WERI-Rb-1 (cell line): ENCODE data around the gene ZNF778.

Source experiments
- DNase-seq: peaks from one replicate; pipeline ENCODE4 v3.0.0-alpha.2; 2020
- H3K27ac ChIP-seq: fragments of 250-450 bp; sonication (Bioruptor Pico); 2 replicates; pipeline ENCODE4 v1.5.1; 2020; ENCODE audit warnings: mild to moderate bottlenecking, moderate library complexity
- H3K27me3 ChIP-seq: fragments of 250-450 bp; sonication (Bioruptor Pico); 2 replicates; pipeline ENCODE4 v1.5.1; 2021; ENCODE audit warnings: mild to moderate bottlenecking, low read depth, moderate library complexity; ENCODE audit not compliant: insufficient read depth, severe bottlenecking
- H3K36me3 ChIP-seq: fragments of 250-450 bp; sonication (Bioruptor Pico); 2 replicates; pipeline ENCODE4 v1.5.1; 2020; ENCODE audit warnings: mild to moderate bottlenecking, moderate library complexity
- H3K4me3 ChIP-seq: 2 replicates; pipeline ENCODE4 v1.5.1; 2011; ENCODE audit warnings: low read depth, mild to moderate bottlenecking, control low read depth, low read length
- H3K9me3 ChIP-seq: fragments of 250-450 bp; sonication (Bioruptor Pico); 2 replicates; pipeline ENCODE4 v1.5.1; 2021; ENCODE audit warnings: mild to moderate bottlenecking, moderate library complexity; ENCODE audit not compliant: severe bottlenecking
- CTCF ChIP-seq: IDR thresholded peaks from 2 replicates; pipeline ENCODE4 v1.5.1; 2011; ENCODE audit warnings: low read depth, mild to moderate bottlenecking, control low read depth, inconsistent platforms, low read length

ZNF778 gene

GRCh38 chr16:89224665-89225064, 7.2 kb downstream of the ZNF778 start:
- Histone ChIP-seq H3K27me3 (no peaks in the 10 kb centered on the region), H3K4me3 (no peak overlapping the region), H3K27ac (no peak overlapping the region), H3K9me3 (no peaks in the 10 kb centered on the region), H3K36me3 (peaks cover 19% of the 10 kb centered on the region)
- DNase-seq = no peak
- TF ChIP-seq CTCF = no peak

DNA sequence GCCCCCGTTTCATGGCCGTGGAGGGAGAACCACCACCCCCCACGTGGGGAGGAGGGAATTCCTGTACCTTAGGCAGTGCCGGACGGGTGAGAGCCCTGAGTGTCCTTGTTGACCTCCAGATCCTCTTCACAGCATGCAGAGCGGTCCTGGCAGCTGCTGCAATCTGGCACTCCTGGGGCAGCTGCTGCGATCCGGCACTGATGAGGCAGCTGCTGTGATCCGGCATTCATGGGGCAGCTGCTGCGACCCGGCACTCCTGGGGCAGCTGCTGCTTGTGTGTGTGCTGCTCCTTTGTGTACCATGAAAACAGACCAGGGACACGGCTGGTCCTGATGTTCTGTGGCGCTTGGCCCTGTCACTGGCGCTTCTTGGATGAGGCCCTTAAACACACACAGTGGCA, 12.8 kb downstream of the ZNF778 start:
- peaks cover 19% of the 10 kb centered on the region for H3K36me3 ChIP-seq
- DNase-seq = no peak

DNA sequence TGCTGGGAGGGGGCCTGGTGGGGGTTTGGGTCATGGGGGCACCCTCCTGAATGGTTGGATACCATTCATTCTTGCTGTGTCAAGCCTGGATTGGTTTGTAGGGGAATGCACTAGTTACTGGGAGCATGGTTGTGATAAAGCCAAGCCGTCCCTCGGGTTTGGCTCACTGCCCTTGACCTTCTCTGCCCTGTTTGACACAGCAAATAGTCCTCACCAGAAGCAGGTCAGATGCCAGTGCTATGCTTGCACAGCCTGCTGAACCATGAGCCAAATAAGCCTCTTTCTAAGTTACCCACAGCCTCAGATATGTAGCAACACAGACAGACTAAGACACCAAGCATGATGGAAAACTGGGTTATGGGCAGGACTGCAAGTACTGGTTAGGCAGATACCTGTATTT, 14.6 kb downstream of the ZNF778 start:
- Histone ChIP-seq H3K4me3 (no peak overlapping the region), H3K27me3 (no peaks in the 10 kb centered on the region), H3K9me3 (no peaks in the 10 kb centered on the region), H3K36me3 (peaks cover 12% of the 10 kb centered on the region), H3K27ac (no peak overlapping the region)
- TF ChIP-seq CTCF = no peak
- DNase-seq = no peak

More for the DNA sequence above, 12.8 kb downstream of the ZNF778 start:
- H3K9me3 ChIP-seq = no peaks in the 10 kb centered on the region
- TF ChIP-seq CTCF = no peak
- H3K27me3 ChIP-seq = no peaks in the 10 kb centered on the region
- no peak overlapping the region for H3K27ac ChIP-seq
- no peak overlapping the region for H3K4me3 ChIP-seq

DNA sequence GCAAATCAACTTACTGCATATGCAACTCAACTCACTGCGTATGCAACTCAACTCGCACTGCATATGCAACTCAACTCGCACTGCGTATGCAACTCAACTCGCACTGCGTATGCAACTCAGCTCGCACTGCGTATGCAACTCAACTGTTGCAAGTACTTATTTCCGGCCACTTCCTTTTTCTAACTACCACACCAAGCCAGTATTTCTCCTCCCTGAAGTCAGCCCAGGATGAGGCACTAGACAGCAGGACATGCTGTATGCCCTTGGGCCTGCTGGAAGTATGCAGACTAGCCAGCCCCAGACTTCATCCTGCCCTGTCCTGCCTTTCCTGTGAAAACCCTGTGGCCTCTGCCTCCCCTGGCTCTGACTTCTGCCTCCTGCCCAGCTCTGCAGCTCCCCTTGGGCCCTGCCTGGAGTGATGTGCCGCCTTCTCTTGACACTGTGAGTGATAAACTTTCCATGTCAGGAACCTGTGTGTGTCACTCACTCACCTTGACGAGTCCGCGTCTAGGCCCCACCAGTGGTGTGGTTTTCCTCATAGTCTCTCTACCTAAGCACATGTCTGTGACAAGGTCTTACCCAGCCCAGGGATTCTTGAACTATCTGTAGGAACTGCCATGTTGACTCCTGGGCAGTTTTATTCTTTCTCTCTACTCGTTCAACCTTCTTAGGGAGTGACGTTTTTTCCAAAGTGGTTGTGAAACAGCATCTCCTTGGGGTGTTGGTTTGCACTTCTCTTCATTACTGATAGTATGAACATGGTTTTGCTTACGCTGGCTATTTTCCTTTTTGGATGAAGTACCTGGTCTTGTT, 16.4 kb downstream of the ZNF778 start:
- no peak for TF ChIP-seq CTCF
- Histone ChIP-seq H3K36me3 (no peaks in the 10 kb centered on the region), H3K4me3 (no peak overlapping the region), H3K27ac (no peak overlapping the region), H3K27me3 (no peaks in the 10 kb centered on the region), H3K9me3 (no peaks in the 10 kb centered on the region)
- DNase-seq = no peak

DNA sequence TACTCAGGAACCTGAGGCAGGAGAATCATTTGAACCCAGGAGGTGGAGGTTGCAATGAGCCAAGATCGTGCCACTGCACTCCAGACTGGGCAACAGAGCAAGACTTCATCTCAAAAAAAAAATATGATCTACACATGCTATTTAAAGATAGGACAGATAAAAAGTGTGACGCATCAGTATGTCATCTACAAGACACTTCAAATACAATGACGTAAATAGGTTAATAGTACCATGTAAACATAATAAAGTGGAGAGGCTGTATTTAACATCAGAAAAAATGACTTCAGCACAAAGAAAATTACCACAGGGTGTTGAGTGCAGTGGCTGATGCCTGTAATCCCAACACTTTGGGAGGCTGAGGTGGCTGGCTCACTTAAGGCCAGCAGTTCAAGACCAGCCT, 20.2 kb downstream of the ZNF778 start:
- Histone ChIP-seq H3K27me3 (no peaks in the 10 kb centered on the region), H3K27ac (no peak overlapping the region), H3K4me3 (no peak overlapping the region), H3K36me3 (no peaks in the 10 kb centered on the region), H3K9me3 (no peaks in the 10 kb centered on the region)
- no peak for DNase-seq
- no peak for TF ChIP-seq CTCF
